ENCODE data around the gene TTC28.
"Not testable (repeated sequence)": the region's sequence is repeated elsewhere in the genome, so short reads cannot be mapped to it uniquely, and the experiment has no call there.

The TTC28 gene

GRCh38 chr22:28402060-28402459, 277.6 kb downstream of the TTC28 start:
- DNase-seq, result no peak

DNA sequence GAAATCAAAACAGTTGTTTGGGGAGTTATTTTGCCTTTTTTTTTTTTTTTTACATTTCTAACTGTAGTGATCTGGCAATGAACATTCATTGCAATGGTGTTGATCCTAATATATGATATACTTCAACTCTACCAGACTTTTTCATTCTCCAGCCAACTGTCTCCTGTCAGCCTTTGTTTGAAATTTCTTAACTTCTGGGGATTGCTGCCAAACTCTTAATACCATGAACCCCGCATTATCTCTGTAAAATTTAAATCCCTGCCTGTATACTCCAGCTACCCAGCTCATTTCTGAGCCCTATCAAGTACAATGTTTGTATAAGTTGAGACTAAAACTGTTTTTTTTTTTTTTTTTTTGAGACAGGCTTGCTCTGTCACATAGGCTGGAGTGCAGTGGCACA, 280.7 kb downstream of the TTC28 start:
- DNase-seq, result no peak

- DNase-seq, result no peak
Measured at GRCh38 chr22:28398355-28398754, 281.3 kb downstream of the TTC28 start.

- DNase-seq, result no peak
Measured at GRCh38 chr22:28397306-28397705, 282.3 kb downstream of the TTC28 start.

GRCh38 chr22:28395920-28396753, 283.5 kb downstream of the TTC28 start:
- no peak for DNase-seq

- DNase-seq, result no peak
Measured at GRCh38 chr22:28395520-28395919, 284.1 kb downstream of the TTC28 start.

GRCh38 chr22:28394513-28395110, 285.0 kb downstream of the TTC28 start:
- DNase-seq, result no peak

- DNase-seq, result no peak
Measured at GRCh38 chr22:28381429-28382167, 298.0 kb downstream of the TTC28 start.

GRCh38 chr22:28379951-28380350, 299.7 kb downstream of the TTC28 start:
- no peak for DNase-seq

- no peak for DNase-seq
Measured at GRCh38 chr22:28379075-28379779, 300.4 kb downstream of the TTC28 start.

- no peak for DNase-seq
Measured at GRCh38 chr22:28375761-28376534, 303.7 kb downstream of the TTC28 start.

DNA sequence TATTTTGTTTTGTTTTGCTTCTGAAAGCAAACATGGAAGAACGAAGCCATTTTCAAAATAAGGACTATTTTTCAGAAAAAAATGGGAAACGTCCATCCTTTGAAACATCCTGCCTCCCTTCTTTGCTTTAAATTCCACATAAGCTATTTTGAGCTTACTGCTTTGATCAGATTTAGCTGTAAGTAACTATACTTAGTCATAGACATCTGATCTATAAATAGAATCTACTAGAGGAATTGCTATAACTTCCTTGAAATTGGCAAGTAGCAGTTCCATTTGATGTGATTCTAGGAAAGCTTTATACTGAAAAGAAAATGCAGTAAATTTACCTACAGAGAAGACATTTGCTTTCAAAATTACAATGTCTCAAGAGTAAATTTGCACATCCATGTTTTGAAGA, 305.8 kb downstream of the TTC28 start:
- DNase-seq, result no peak

DNA sequence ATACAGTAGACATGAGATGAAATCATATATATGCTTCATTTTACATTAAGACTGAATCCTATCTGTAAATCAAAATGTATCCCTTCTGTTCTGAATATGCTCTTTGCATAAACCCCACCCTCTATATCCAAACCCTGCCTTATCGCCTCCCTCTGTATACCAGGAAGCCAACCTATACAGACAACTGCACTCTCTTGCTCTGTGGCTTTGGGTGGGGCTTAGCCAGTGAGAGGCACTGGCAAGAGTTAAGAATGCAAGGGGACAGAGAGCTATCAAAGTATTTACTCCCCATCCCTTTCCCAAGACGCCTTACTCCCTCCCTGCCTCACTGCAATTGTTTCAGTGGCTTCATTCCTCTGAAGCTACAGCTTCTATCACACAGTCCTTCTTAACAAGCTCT, 309.8 kb downstream of the TTC28 start:
- no peak for DNase-seq

DNA sequence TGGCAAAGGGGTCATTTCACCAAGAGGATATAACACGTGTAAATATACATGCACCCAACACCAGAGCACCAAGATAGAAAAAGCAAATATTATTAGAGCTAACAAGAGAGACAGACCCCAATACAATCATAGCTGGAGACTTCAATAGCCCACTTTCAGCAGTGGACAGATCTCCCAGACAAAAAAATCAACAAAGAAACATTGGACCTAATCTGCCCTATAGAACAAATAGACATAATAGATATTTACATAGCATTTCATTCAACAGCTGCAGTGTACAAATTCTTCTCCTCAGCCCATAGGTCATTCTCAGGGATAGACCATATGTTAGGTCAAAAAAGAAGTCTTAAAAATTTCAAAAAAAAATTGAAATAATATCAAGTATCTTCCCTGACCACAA, 312.8 kb downstream of the TTC28 start:
- no peak for DNase-seq

GRCh38 chr22:28365371-28365770, 314.3 kb downstream of the TTC28 start:
- no peak for DNase-seq

DNA sequence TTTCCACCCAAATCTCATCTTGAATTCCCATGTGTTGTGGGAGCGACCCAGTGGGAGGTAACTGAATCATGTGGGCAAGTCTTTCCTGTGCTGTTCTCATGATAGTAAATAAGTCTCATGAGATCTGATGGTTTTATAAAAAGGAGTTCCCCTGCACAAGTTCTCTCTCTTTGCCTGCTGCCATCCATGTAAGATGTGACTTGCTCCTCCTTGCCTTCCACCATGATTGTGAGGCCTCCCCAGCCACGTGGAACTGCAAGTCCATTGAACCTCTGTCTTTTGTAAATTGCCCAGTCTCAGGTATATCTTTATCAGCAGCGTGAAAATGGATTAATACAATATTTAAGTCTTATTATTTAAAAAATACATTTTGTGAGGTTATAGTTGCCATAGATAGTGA, 315.5 kb downstream of the TTC28 start:
- DNase-seq, result not testable (repeated sequence)

DNA sequence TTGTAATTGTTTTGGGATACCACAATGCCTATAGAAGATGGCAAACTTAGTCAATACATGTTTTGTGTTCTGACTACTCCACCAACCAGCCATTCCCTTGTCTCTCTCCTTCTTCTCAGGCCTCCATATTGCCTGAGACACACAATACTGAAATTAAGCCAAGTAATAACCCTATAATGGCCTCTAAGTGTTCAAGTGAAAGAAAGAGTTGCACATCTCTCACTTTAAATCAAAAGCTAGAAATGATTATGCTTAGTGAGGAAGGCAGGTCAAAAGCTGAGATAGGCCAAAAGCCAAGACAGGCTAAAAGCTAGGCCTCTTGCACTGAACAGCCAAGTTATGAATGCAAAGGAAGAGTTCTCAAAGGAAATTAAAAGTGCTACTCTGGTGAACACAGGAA, 318.7 kb downstream of the TTC28 start:
- no peak for DNase-seq

DNA sequence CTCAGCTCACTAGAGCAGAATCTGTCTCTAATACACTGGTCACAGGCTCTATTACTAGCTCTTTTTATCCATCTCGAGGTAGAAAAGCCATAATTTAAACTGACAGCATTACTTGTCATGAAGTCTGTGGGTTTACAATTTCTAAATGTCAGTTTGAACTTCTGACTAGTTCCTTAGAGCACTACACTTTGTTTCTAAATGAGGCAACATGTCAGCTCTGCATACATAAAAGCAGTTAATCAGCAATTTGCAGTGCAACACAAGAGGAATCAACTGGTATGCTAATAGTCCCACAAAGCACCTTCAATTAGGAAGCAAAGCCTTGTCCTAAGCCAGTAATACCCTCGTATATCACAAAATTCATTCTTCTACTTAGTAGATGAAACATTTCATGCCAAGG, 321.3 kb downstream of the TTC28 start:
- no peak for DNase-seq

- no peak for DNase-seq
Measured at GRCh38 chr22:28357193-28357592, 322.4 kb downstream of the TTC28 start.

- no peak for DNase-seq
Measured at GRCh38 chr22:28351476-28351875, 328.2 kb downstream of the TTC28 start.

- DNase-seq, result no peak
Measured at GRCh38 chr22:28348613-28349609, 330.7 kb downstream of the TTC28 start.

Data from CD4-positive, alpha-beta T cell treated with Interleukin-17A for 1 hour (primary cell).